ENCODE measurements around the gene TCL1A.
"Not testable (repeated sequence)": the region's sequence is repeated elsewhere in the genome, so short reads cannot be mapped to it uniquely, and the experiment has no call there.

Gene TCL1A

DNA sequence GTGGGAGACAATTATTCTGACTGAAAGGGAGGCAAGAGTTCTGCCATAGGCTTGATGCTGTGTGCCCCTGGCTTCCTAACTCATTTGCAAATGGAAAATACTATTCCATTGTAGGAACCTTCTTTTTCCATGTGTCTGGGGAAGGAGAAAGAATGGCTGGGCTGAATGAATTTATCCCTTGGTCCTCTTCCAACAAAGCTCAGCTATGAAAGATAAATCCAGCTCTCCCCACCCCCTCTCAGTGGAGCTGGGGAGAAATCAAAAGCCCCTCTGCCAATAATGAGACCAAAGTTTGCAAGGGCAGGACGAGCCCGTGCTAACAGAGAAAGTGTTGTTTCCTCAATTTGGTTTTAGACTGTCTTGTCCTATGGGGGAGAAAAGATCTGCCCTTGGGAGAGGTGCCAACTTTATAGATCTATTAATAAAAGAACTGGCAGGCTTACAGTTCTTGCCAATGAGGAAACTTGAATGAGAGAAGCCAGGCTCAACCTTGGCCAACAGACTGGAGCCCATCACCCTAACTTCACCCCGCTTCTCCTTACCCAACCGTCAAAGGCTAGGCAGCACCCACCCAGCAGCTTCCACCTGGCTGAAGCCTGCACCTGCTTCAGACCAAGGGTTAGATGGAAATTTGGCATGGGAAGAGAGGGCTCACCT lies 36.6 kb downstream of the TCL1A start:
- DNase-seq (ENCODE audit: low read depth in 2 of 2), result no peak

DNA sequence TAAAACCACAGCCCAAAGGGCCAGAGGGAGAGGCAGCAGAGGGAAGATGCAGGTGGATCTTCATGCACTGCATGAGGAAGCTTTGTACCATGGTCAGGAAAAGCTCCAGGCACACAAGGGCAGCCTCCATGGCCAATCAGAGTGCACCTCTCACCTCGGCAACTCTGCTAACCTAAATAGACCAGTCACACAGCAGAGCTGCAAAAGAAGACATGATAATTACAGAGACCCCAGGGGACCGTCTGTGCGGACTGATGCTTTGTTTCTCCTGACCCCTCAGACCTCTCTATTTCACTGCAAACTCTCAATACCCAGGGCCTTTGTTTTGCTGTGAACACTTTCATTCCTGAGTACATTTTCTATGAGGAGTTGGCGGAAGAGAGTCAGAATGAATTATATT lies 38.4 kb downstream of the TCL1A start:
- DNase-seq (ENCODE audit: low read depth in 2 of 2), result no peak

GRCh38 chr14:95674613-95675012 lies 39.3 kb downstream of the TCL1A start:
- DNase-seq (ENCODE audit: low read depth in 2 of 2), result no peak

GRCh38 chr14:95668235-95668772 lies 45.6 kb downstream of the TCL1A start:
- DNase-seq (ENCODE audit: low read depth in 2 of 2), result no peak

- no peak for DNase-seq (ENCODE audit: low read depth in 2 of 2)
These were observed 46.7 kb downstream of the TCL1A start for GRCh38 chr14:95667249-95667693.

GRCh38 chr14:95666450-95666849 lies 47.5 kb downstream of the TCL1A start:
- DNase-seq (ENCODE audit: low read depth in 2 of 2), result no peak

GRCh38 chr14:95665530-95665929 lies 48.4 kb downstream of the TCL1A start:
- not testable (repeated sequence) for DNase-seq (ENCODE audit: low read depth in 2 of 2)

- no peak for DNase-seq (ENCODE audit: low read depth in 2 of 2)
These were observed 49.4 kb downstream of the TCL1A start for GRCh38 chr14:95664546-95664945.

DNA sequence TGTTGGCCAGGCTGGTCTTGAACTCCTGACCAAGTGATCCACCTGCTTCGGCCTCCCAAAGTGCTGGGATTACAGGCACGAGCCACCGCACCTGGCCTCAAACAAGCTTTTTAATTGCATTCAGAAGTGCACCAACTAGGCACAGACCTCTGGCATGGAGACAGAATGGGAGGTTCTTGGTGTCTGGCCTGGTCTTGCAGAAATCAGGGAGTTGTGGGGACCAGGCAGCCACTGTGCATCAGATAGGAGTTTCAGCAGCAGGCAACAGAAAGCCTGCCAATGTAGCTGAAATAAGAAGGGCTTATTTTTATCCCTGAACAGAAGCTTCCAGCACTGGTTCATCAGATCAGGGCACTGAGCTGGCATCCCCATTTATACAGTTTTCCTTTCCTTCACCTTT lies 49.9 kb downstream of the TCL1A start:
- no peak for DNase-seq (ENCODE audit: low read depth in 2 of 2)

DNA sequence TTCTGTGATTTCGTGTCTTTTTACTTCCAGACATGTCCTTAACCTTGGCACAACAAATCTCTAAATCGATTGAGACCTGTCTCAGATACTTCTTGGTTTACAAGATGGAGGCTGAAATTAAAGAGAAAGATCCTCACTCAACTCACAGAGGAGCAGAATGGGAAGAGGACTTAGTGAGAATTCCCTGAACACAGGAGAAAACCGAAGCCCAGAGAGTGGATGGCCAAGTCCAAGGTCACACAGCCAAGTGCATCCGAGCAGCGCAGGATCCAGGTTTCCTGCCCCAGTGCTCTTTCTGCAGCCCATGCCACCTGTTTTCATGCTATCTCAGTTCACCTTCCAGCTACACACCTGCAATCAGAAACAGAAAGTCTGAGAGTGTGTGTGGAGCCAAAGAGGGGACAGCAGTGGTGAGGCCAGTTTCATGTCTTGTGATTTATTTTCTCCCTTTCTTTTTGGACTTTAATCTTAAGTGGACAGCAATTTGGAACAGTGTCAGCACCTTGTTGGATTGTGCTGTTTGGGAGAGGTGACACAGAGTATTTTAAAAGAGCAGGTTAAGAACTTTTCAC lies 50.6 kb downstream of the TCL1A start:
- DNase-seq (ENCODE audit: low read depth in 2 of 2), result no peak

DNA sequence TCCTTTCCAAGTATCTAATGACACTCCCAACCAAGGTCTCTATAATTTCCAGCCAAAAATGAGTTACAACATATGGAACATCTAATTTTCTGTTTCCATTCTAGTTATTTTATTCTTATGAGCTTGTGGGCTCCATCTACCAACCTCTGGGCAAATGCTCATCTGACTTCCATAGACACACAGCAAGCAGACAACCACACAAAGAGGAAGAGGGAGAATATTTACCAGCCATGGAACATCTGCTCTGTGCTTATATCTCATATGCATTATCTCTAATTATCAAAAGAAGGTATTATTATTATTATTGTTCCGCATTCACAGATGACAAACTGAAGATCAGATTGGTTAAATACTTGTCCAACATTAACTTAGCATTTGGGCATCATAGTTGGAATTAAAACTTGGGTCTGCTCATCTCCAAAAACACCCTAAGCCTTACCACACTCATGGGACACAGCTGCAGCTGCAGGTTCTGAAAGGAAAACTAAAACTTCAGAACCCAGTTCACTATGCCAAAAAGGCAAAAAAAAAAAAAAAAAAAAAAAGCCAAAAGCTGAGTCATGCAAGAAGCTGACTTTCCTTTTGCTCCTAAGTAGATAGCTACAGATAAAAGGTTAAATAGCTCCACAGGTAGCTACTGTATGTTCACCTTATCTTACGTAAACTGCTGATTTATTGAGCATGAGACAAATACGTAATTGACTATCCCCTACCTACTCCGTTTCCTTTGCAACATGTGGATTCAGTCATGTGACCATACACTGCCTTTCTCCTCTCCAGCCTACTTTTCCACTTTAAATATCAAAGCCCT lies 51.3 kb downstream of the TCL1A start:
- no peak for DNase-seq (ENCODE audit: low read depth in 2 of 2)

- DNase-seq (ENCODE audit: low read depth in 2 of 2), result no peak
These were observed 53.0 kb downstream of the TCL1A start for GRCh38 chr14:95660651-95661515.

DNA sequence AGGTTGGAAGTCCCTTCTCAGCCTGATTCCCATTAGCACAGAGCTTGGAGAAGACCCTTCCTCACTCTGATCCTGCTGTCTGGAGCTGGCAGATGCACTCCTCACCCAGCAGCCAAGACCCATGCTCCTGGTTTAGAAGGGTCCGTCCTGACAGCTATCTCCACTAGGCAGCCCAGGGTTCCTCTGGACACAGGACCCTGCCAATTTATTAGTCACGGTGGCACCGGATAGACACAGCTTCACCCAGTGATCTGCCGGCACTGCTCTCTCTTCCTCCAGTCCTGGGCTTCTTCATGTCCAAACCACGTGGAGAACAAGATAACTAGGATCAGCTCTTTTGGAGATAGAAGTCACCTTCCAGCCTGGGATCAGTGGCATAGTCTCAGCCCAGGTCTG lies 53.9 kb downstream of the TCL1A start:
- no peak for DNase-seq (ENCODE audit: low read depth in 2 of 2)

Measured in activated CD4-positive, alpha-beta T cell treated with anti-CD3 and anti-CD28 coated beads for 24 hours (primary cell).